WI38 (cell line): ENCODE data around the gene SPHK2.

ENCODE experiments used
- H3K4me3 ChIP-seq: 2 replicates; pipeline ENCODE4 v1.5.1; 2011; ENCODE audit warnings: low read depth, mild to moderate bottlenecking, control low read depth, low read length
- CTCF ChIP-seq: IDR thresholded peaks from 2 replicates; pipeline ENCODE4 v1.5.1; 2012; ENCODE audit warnings: low read depth, mild to moderate bottlenecking, control low read depth, low read length

SPHK2 gene

DNA sequence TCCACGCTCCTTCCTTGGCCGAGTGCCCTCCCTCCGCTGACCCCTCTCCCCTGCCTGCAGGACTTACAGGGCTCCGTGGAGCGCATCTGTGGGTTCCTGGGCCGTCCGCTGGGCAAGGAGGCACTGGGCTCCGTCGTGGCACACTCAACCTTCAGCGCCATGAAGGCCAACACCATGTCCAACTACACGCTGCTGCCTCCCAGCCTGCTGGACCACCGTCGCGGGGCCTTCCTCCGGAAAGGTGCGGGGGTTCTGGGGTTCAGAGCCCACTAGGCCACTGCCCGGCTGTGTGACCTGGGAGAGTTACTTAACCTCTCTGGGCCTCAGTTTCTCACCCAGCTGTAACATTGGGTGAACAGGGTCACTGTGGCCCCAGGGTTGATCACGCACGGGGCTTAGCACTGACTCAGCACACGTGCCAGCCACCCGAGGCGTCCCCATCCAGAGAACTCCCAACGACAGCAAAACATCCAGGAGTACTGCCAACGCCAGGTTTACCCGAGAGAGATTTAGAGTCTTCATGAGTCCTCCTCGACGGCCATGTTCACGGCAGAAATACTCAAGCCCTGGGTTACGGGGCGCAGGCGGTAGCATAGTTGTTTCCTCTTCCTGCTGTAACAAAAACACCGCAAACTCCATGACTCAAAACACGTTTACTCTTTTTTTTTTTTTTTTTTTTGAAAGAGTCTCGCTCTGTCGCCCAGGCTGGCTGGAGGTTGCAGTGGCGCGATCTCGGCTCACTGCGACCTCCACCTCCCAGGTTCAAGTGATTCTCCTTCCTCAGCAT lies 22.4 kb upstream of the SPHK2 start:
- no peak for TF ChIP-seq CTCF
- H3K4me3 ChIP-seq, result no peak overlapping the region

DNA sequence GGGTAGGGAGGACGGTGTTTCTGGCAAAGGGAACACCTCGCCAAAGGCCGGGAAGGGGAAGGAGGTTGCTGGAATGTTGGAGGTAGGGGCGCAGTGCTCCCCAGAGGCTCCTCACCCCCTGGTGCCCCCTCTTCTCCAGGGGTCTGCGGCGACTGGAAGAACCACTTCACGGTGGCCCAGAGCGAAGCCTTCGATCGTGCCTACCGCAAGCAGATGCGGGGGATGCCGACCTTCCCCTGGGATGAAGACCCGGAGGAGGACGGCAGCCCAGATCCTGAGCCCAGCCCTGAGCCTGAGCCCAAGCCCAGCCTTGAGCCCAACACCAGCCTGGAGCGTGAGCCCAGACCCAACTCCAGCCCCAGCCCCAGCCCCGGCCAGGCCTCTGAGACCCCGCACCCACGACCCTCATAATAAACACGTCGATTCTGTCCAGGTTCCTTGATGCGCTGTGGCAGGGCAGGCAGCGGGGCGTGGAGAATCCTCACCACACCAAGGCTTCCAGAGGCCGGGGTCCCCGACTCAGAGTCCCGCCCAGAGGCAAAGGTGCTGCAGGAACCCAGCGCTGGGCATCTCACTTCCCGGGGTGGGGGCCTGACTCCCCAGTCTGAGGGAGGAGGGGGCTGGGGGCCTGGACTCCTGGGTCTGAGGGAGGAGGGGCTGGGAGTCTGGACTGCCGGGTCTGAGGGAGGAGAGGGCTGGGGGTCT lies 20.2 kb upstream of the SPHK2 start:
- H3K4me3 ChIP-seq, result no peak overlapping the region
- no peak for TF ChIP-seq CTCF

GRCh38 chr19:48600679-48601417 lies 18.5 kb upstream of the SPHK2 start:
- TF ChIP-seq CTCF, result no peak
- no peak overlapping the region for H3K4me3 ChIP-seq

GRCh38 chr19:48603001-48603400 lies 16.3 kb upstream of the SPHK2 start:
- TF ChIP-seq CTCF, result no peak
- no peak overlapping the region for H3K4me3 ChIP-seq

DNA sequence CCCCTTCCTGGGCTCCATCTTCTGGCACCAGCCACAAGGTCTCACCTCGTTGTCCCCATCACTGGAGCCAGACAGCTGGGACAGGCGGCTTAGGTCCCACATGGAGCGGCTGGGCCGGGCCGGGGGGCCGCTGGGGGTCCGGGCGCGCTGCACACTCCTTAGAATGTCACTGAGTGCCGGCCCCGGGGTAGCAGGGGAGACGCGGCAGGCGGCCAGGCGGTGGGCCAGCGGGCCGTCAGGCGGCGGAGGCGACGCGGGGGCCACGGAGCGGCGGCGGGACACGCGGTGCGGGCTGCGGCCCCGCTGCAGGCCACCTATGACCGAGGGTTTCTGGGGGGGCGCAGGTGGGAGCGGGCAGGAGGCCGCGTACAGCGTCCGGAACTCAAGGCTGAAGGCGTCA lies 15.9 kb upstream of the SPHK2 start:
- no peak for TF ChIP-seq CTCF
- no peak overlapping the region for H3K4me3 ChIP-seq

DNA sequence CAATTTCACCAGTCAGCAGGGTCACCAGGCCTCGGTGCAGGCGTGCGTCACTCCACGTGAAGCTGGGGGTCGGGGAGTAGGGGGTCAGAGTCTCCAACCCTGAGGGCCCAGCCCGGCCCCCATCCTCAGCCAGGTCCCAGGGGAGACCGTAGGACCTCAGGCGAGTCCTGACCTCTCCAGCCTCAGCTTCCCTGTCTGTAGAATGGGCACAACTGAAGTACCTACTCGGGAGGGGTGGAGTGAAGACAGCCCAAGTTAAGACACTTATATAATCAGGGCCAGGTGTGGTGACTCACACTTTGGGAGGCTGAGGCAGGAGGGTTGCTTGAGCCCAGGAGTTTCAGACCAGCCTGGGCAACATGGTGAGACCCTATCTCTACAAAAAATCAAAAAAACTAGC lies 15.5 kb upstream of the SPHK2 start:
- no peak overlapping the region for H3K4me3 ChIP-seq
- TF ChIP-seq CTCF, result no peak
